Gastrocnemius medialis (tissue), 4 donors: Measurements from ENCODE around the gene ANKRD39. TPM values are rescaled to one million over a fixed set of nuclear protein-coding genes. Genes with fewer than 3 reads are reported as not detected.

ENCODE experiments used
- ATAC-seq, 2 donors: fragments of 150-250 bp; one replicate each; pipeline ENCODE4 v1.9.1; 2016
- DNase-seq, 2 donors: peaks; one replicate each; pipeline ENCODE4 v3.0.0-alpha.2; 2019
- H3K27ac ChIP-seq, 4 donors: fragments of 200-600 bp; sonication (generic); 1 replicate in 1 of 4; 2 replicates in 3 of 4; pipeline ENCODE4 v1.5.1; 2016 to 2018; ENCODE audit warnings: mild to moderate bottlenecking in 2 of 4, moderate library complexity in 1 of 4
- H3K27me3 ChIP-seq, 3 donors: fragments of 200-600 bp; sonication (generic) in 2 of 3; 1 replicate in 1 of 3; 2 replicates in 2 of 3; pipeline versions ENCODE4 v1.5.1 to v1.6.0; 2016 to 2019; ENCODE audit warnings: mild to moderate bottlenecking in 1 of 3, moderate library complexity in 1 of 3
- H3K36me3 ChIP-seq, 2 donors: fragments of 200-600 bp; sonication (generic) in 1 of 2; one replicate each; pipeline ENCODE4 v1.5.1; 2017 to 2018
- H3K4me1 ChIP-seq, 2 donors: fragments of 200-600 bp; sonication (generic) in 1 of 2; one replicate each; pipeline ENCODE4 v1.5.1; 2016 to 2017; ENCODE audit warnings: mild to moderate bottlenecking in 2 of 2
- H3K4me3 ChIP-seq, 4 donors: fragments of 200-600 bp; sonication (generic) in 3 of 4; 1 replicate in 1 of 4; 2 replicates in 3 of 4; pipeline ENCODE4 v1.5.1; 2016 to 2019; ENCODE audit warnings: mild to moderate bottlenecking in 2 of 4
- H3K9me3 ChIP-seq, 3 donors: fragments of 200-600 bp; sonication (generic) in 2 of 3; 1 replicate in 1 of 3; 2 replicates in 2 of 3; pipeline ENCODE4 v1.5.1; 2016 to 2019
- CTCF ChIP-seq, 5 experiments: fragments of 450-650 bp in 3 of 5; fragments of 200-600 bp in 2 of 5; sonication (generic) in 2 of 5; IDR thresholded peaks in 4 of 5; conservative IDR thresholded peaks in 1 of 5; 1 replicate in 4 of 5; 2 replicates in 1 of 5; pipeline ENCODE4 v1.5.1; 2016 to 2019; ENCODE audit warnings: antibody characterized with exemption in 5 of 5, mild to moderate bottlenecking in 3 of 5, moderate library complexity in 3 of 5
- POLR2A ChIP-seq, 2 donors: fragments of 450-650 bp; IDR thresholded peaks; one replicate each; pipeline ENCODE4 v1.6.1; 2017; ENCODE audit warnings: antibody characterized with exemption in 2 of 2, mild to moderate bottlenecking in 2 of 2, moderate library complexity in 2 of 2
- in situ Hi-C, 4 donors: fragments of 200-750 bp; cut with MboI; loops; one replicate each; pipeline versions ENCODE4 v1.15.0 to v1.8.0; 2017; ENCODE audit warnings: low sequenced_read_pairs in 4 of 4
- intact Hi-C: fragments of 100-400 bp; cut with DNase I; formaldehyde crosslinking; loops from one replicate; pipeline ENCODE4 v1.15.1; 2023; ENCODE audit warnings: low total_unique reads
- total RNA-seq, 4 donors: library from RNA; depleted of rRNA; stranded (reverse); fragments of >200 nt; gene quantifications; one replicate each; pipeline versions ENCODE4 v1.1.0 to v1.2.3, GENCODE V29; 2016

The ANKRD39 gene
- total RNA-seq, 4 donors from 2014 or later, result 25.8 to 50.6 (median 43.8) TPM

- no peak overlapping the region for H3K4me3 ChIP-seq
- H3K27me3 ChIP-seq, result no peaks in the 10 kb centered on the region
- in situ Hi-C loops, result loop anchor here in 1 of 4 donors (5.0 kb wide), 1 partner anchor 99 kb away; no protein-coding TSS in a partner anchor
- intact Hi-C loops, result no loop called here
- H3K9me3 ChIP-seq, result no peaks in the 10 kb centered on the region
- peaks cover 0 to 51% of the 10 kb centered on the region in 2 donors for H3K36me3 ChIP-seq
- peaks cover 10 to 12% of the 10 kb centered on the region in 2 donors for H3K4me1 ChIP-seq
- no peak overlapping the region for H3K27ac ChIP-seq
- ATAC-seq (no peak), DNase-seq (no peak)
- no peak for TF ChIP-seq POLR2A (IDR thresholded peaks at IDR 0.05)
- no peak for TF ChIP-seq CTCF (IDR thresholded peaks at IDR 0.05 in 4 of 5, conservative IDR thresholded peaks at IDR 0.05 in 1 of 5)
These were observed 4.5 kb downstream of the ANKRD39 start for GRCh38 chr2:96853321-96853720.

DNA sequence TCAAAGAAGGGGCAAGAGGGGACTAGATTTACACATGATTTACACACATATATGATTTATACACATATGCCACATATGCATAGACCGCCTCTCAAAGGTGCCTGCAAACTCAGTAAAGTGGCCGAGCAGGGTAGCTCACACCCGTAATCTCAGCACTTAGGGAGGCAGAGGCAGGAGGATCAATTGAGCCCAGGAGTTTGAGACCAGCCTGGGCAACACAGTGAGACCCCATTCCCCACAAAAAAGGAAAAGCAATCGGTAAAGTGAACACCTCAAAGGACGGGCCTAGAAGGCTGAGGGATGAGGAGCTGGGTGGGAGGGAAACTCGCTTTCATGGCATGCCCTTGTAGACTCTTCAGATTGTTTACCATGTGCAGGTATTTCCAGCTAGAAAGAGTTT is 5.1 kb downstream of the ANKRD39 start:
- DNase-seq, result no peak
- in situ Hi-C loops, result loop anchor here in 1 of 4 donors (5.0 kb wide), 1 partner anchor 100 kb away; no protein-coding TSS in a partner anchor
- no peaks in the 10 kb centered on the region for H3K27me3 ChIP-seq
- H3K27ac ChIP-seq, result no peak overlapping the region
- peaks cover 0 to 51% of the 10 kb centered on the region in 2 donors for H3K36me3 ChIP-seq
- intact Hi-C loops, result no loop called here
- H3K4me3 ChIP-seq, result no peak overlapping the region
- H3K4me1 ChIP-seq, result peaks cover 10 to 12% of the 10 kb centered on the region in 2 donors
- ATAC-seq, result no peak
- H3K9me3 ChIP-seq, result no peaks in the 10 kb centered on the region
- TF ChIP-seq POLR2A (IDR thresholded peaks at IDR 0.05) (no peak), CTCF (IDR thresholded peaks at IDR 0.05 in 4 of 5, conservative IDR thresholded peaks at IDR 0.05 in 1 of 5) (no peak)

DNA sequence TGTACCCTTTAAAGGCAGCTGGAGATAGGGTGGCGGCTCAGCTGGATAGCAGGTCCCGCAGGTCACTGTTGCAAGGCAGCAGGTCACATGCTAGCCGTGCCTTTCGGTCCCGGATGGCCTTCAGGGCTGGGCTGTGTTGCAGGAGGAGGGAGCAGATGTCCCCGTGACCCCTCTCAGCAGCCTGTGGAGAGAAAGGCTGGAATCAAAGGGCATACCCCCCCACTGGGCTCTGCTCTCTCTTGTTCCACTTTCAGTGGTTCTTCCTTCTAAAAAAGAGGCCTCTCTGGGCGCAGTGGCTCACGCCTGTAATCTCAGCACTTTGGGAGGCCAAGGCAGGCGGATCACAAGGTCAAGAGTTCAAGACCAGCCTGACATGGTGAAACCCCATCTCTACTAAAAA is 9.6 kb downstream of the ANKRD39 start:
- no peak overlapping the region for H3K4me3 ChIP-seq
- ATAC-seq (no peak), DNase-seq (no peak)
- H3K36me3 ChIP-seq, result peaks cover 0 to 43% of the 10 kb centered on the region in 2 donors
- no peaks in the 10 kb centered on the region for H3K9me3 ChIP-seq
- peak overlapping the region; percentile 50 to 61 (median 56) for H3K27ac ChIP-seq
- no peaks in the 10 kb centered on the region for H3K27me3 ChIP-seq
- TF ChIP-seq POLR2A (IDR thresholded peaks at IDR 0.05) (no peak), CTCF (IDR thresholded peaks at IDR 0.05 in 4 of 5, conservative IDR thresholded peaks at IDR 0.05 in 1 of 5) (no peak)
- H3K4me1 ChIP-seq, result peaks cover 9 to 13% of the 10 kb centered on the region in 2 donors
- intact Hi-C loops, result no loop called here
- in situ Hi-C loops, result no loop called here

DNA sequence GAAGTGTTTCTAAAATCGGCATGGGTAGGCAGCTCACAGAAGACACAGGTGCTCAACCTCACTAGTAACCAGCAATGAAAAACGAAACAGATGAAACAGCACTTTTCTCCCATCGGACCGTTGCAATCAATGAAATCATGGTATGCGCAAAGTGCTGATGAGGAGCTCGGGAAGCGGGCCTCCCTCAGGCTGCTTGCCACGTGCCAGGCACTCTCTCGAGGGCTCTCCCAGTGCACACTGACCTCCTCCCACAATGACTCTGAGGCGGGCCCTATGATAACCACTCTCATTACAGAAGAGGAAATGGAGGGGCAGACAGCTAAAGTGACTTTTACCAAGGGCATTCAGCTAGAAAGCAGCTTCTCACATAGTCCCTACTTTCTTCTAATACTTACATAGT is 10.2 kb downstream of the ANKRD39 start:
- Histone ChIP-seq H3K27ac (peak overlapping the region in 3 of 4 donors; percentile 50 to 61 (median 60)), H3K36me3 (peaks cover 0 to 37% of the 10 kb centered on the region in 2 donors), H3K4me3 (no peak overlapping the region), H3K4me1 (peaks cover 9 to 13% of the 10 kb centered on the region in 2 donors), H3K9me3 (no peaks in the 10 kb centered on the region), H3K27me3 (no peaks in the 10 kb centered on the region)
- intact Hi-C loops (no loop called here), in situ Hi-C loops (no loop called here)
- DNase-seq (no peak), ATAC-seq (no peak)
- no peak for TF ChIP-seq CTCF (IDR thresholded peaks at IDR 0.05 in 4 of 5, conservative IDR thresholded peaks at IDR 0.05 in 1 of 5)
- TF ChIP-seq POLR2A (IDR thresholded peaks at IDR 0.05), result no peak

GRCh38 chr2:96846825-96847224 is 11.0 kb downstream of the ANKRD39 start:
- peaks cover 0 to 30% of the 10 kb centered on the region in 2 donors for H3K36me3 ChIP-seq
- H3K9me3 ChIP-seq, result no peaks in the 10 kb centered on the region
- ATAC-seq (no peak), DNase-seq (no peak)
- no peak overlapping the region for H3K4me3 ChIP-seq
- peaks cover 9 to 19% of the 10 kb centered on the region in 2 donors for H3K4me1 ChIP-seq
- intact Hi-C loops (no loop called here), in situ Hi-C loops (no loop called here)
- TF ChIP-seq POLR2A (IDR thresholded peaks at IDR 0.05), result no peak
- no peak for TF ChIP-seq CTCF (IDR thresholded peaks at IDR 0.05 in 4 of 5, conservative IDR thresholded peaks at IDR 0.05 in 1 of 5)
- H3K27me3 ChIP-seq, result no peaks in the 10 kb centered on the region
- H3K27ac ChIP-seq, result no peak overlapping the region
